Suppressor macrophage treated with lipopolysaccharide for 4 hours (primary cell): ENCODE measurements around the gene NHSL2.
"Not testable (repeated sequence)": the region's sequence is repeated elsewhere in the genome, so short reads cannot be mapped to it uniquely, and the experiment has no call there.

Experiments used
- DNase-seq: peaks from one replicate; pipeline ENCODE4 v3.0.0-alpha.2; 2020

Gene NHSL2

GRCh38 chrX:71910643-71910985, at the start of gene NHSL2:
Gene NHSL2 (plus strand): TSS chrX:71910845.
- DNase-seq, result peak; percentile 6

- no peak for DNase-seq
Observed at GRCh38 chrX:71867680-71868079, 43.0 kb upstream of the NHSL2 start.

DNA sequence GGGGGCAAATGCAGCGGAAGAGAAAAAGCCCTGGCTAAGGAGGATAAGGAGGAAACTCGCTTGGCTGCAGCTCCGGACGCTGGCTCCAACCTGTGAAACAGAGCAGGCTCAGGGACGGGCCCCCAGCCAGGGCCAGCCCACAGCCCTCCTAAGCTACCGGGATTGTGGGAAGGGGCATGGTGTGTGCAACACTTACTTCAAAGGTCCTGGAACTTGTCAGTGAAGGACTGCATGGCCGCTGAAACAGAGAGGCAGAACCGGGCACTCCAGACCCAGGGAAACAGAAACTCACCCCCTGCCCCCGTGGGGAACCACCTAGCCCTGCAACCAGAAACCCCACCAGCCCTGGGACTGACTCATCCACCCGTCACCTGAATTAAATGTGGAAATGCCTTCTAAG, 41.1 kb upstream of the NHSL2 start:
- DNase-seq, result not testable (repeated sequence)

- DNase-seq, result peak; percentile 3
Observed at GRCh38 chrX:71870208-71871098, 40.2 kb upstream of the NHSL2 start.

GRCh38 chrX:71871367-71871766, 39.3 kb upstream of the NHSL2 start:
- no peak for DNase-seq

GRCh38 chrX:71872542-71873458, 37.8 kb upstream of the NHSL2 start:
- DNase-seq, result no peak

DNA sequence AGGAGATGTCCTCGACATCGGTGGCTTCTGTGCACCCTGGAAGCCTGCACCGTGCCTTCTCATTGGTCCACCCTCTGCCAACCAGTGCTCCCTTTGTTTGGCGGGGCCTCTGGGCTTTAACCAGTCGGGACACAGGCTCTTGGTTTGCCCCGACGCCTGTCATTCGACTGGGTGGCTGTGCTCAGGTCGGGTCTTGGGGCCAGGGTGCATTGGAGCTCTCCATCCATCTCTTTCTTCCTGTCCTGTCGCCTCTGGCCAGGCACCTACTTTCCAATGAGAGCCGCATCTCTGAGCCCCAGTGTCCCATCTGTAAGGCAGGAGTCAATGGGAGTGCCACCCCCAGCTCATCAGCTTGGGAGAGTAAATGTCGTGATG, 37.2 kb upstream of the NHSL2 start:
- DNase-seq, result no peak

DNA sequence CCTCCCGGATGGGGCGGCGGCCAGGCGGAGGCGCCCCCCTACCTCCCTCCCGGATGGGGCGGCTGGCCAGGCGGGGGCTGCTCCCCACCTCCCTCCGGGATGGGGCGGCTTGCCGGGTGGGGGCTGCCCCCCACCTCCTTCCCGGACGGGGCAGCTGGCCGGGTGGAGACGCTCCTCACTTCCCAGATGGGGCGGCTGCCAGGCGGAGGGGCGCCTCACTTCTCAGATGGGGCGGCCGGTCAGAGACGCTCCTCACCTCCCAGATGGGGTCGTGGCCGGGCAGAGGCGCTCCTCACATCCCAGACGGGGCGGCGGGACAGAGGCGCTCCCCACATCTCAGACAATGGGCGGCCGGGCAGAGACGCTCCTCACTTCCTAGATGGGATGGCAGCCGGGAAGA, 33.8 kb upstream of the NHSL2 start:
- DNase-seq, result not testable (repeated sequence)

DNA sequence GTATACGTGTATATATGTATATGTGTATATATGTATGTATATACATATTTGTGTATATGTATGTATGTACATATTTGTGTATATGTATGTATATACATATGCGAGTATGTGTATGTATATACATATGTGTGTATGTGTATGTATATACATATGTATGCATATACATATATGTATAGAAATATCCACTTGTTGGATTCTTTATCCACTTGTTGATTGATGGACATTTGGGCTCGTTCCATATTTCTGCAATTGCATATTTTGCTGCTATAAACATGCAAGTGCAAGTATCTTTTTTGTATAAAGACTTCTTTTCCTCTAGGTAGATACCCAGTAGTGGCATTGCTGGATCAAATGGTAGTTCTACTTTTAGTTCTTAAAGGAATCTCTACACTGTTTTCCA, 25.5 kb upstream of the NHSL2 start:
- no peak for DNase-seq

- no peak for DNase-seq
Observed at GRCh38 chrX:71895607-71896006, 15.0 kb upstream of the NHSL2 start.

- no peak for DNase-seq
Observed at GRCh38 chrX:71906144-71906543, 4.5 kb upstream of the NHSL2 start.

DNA sequence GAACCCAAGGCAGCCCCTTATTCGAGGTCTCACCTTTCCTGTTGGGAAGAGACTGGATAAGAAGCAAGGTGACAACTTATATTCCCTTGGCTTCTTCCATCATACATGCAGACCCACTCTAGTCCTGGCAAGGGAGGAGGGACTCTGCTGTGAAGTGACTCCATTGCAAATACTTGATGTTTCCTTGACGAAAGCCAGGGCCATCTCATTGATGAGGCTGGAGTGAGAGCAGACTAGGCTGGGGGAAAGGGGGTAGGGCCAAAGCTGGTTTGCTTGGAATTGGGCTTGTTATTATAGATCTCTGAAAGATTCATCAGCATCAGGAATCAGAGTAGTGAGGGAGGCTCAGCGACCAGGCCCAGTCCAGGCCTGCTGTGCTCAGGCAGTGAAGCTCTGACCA, 2.3 kb upstream of the NHSL2 start:
- DNase-seq, result no peak

- no peak for DNase-seq
Observed at GRCh38 chrX:71909956-71910355, 689 bp upstream of the NHSL2 start.

GRCh38 chrX:71910986-71911730, 513 bp downstream of the NHSL2 start:
- no peak for DNase-seq

- DNase-seq, result no peak
Observed at GRCh38 chrX:71911731-71912050, 1.0 kb downstream of the NHSL2 start.

- DNase-seq, result no peak
Observed at GRCh38 chrX:71912156-71912555, 1.5 kb downstream of the NHSL2 start.

GRCh38 chrX:71913156-71913950, 2.7 kb downstream of the NHSL2 start:
- DNase-seq, result no peak

DNA sequence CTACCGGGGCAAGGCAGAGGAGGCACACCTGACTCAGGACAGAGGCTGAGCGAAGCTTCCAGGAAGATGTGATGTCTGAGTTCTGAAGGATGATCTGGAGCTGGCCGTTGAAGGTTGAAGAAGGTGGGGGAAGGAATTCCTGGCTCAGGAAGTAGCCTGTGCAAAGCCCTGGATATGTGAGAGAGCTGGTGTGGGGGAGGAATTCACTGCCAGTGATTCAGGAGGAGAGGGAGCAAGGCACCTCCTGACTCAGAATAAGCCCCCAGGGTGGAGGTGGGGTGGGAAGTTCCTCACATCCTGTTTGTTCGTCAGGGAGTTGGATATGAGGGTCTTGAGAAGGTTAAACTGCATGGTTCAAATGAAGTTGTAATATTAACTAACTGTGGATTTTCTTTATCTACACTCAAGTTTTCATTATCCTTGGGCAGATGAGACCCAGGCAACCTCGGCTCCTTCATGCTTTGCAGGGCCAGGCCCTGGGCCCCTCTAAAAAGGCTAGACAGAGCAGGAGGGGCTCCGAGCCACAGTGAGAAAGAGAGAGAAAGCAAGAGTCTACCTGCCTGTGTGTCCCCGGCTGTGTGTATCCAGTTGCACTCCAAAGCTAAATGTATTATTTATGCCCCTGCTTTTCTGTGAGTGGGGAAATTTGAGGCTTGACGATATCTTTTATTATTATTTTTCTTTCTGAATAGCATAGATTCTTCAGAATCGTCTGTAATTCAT, 7.1 kb downstream of the NHSL2 start:
- no peak for DNase-seq

- DNase-seq, result no peak
Observed at GRCh38 chrX:71919431-71919830, 8.8 kb downstream of the NHSL2 start.

DNA sequence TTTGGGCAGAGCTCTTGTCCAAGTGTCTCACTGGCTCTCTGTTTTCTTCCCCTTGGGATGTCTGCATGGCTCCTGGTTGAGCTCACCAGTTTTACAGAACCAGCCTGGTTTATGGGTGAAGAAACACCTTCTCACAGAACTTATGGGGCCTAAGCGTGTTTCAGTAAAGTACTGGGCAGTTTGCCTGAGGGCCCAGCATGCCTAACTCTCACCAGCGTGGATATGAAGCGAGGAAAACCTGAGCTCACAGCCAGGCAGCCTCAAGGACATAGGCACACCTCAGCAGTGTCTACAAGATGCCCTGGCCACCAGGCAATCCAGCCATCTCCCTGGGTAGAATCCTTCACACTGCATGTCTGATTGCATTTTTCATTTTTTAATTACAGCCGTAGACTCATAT, 9.2 kb downstream of the NHSL2 start:
- DNase-seq, result no peak

- DNase-seq, result no peak
Observed at GRCh38 chrX:71922686-71923085, 12.0 kb downstream of the NHSL2 start.

GRCh38 chrX:71923516-71923915, 12.9 kb downstream of the NHSL2 start:
- DNase-seq, result no peak
